Measurements from ENCODE around the gene CARMIL1.

Gene CARMIL1

GRCh38 chr6:25637211-25637610, 358.0 kb downstream of the CARMIL1 start:
- DNase-seq (ENCODE audit: low read depth) = no peak
- no peak overlapping the region for H3K4me3 ChIP-seq (ENCODE audit: low read depth, low read length)
- TF ChIP-seq CTCF (IDR thresholded peaks at IDR 0.05; ENCODE audit: control insufficient read depth, extremely low read depth, insufficient read depth) = no peak

- no peak for DNase-seq (ENCODE audit: low read depth)
- TF ChIP-seq CTCF (IDR thresholded peaks at IDR 0.05; ENCODE audit: control insufficient read depth, extremely low read depth, insufficient read depth) = peak; percentile 64
- no peak overlapping the region for H3K4me3 ChIP-seq (ENCODE audit: low read depth, low read length)
Measured at GRCh38 chr6:25637960-25638434, 358.8 kb downstream of the CARMIL1 start.

GRCh38 chr6:25639653-25640052, 360.5 kb downstream of the CARMIL1 start:
- no peak for DNase-seq (ENCODE audit: low read depth)
- no peak for TF ChIP-seq CTCF (IDR thresholded peaks at IDR 0.05; ENCODE audit: control insufficient read depth, extremely low read depth, insufficient read depth)
- H3K4me3 ChIP-seq (ENCODE audit: low read depth, low read length) = no peak overlapping the region

GRCh38 chr6:25640446-25640845, 361.3 kb downstream of the CARMIL1 start:
- no peak for TF ChIP-seq CTCF (IDR thresholded peaks at IDR 0.05; ENCODE audit: control insufficient read depth, extremely low read depth, insufficient read depth)
- H3K4me3 ChIP-seq (ENCODE audit: low read depth, low read length) = no peak overlapping the region
- DNase-seq (ENCODE audit: low read depth) = no peak

- DNase-seq (ENCODE audit: low read depth) = no peak
- H3K4me3 ChIP-seq (ENCODE audit: low read depth, low read length) = no peak overlapping the region
- TF ChIP-seq CTCF (IDR thresholded peaks at IDR 0.05; ENCODE audit: control insufficient read depth, extremely low read depth, insufficient read depth) = no peak
Measured at GRCh38 chr6:25640891-25641290, 361.7 kb downstream of the CARMIL1 start.

DNA sequence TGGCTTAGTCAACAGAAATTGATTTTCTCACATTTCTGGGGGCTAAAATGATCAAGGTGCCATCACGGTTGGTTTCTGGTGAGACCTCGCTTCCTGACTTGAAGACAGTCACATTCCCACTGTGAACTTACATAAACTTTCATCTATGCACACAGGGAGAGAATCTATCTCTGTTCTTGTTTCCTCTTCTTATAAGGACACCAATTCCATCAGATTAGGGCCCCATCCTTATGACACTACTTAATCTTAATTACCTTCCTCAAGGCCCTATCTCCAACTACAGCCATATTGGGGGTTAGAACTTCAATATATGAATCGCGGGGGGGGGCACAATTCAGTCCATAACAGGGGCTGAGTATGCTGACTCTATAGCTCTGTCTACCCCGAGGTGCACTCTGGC, 362.2 kb downstream of the CARMIL1 start:
- H3K4me3 ChIP-seq (ENCODE audit: low read depth, low read length) = no peak overlapping the region
- DNase-seq (ENCODE audit: low read depth) = no peak
- no peak for TF ChIP-seq CTCF (IDR thresholded peaks at IDR 0.05; ENCODE audit: control insufficient read depth, extremely low read depth, insufficient read depth)

GRCh38 chr6:25641940-25642666, 362.9 kb downstream of the CARMIL1 start:
- DNase-seq (ENCODE audit: low read depth) = peak; percentile 93
- TF ChIP-seq CTCF (IDR thresholded peaks at IDR 0.05; ENCODE audit: control insufficient read depth, extremely low read depth, insufficient read depth) = no peak

More at GRCh38 chr6:25641940-25642666, 362.9 kb downstream of the CARMIL1 start:
- no peak overlapping the region for H3K4me3 ChIP-seq (ENCODE audit: low read depth, low read length)

Measured in LNCaP clone FGC (cell line).